Effector CD8-positive, alpha-beta T cell (primary cell): Measurements from ENCODE around the gene OR2A42.
"Not testable (repeated sequence)": the region's sequence is repeated elsewhere in the genome, so short reads cannot be mapped to it uniquely, and the experiment has no call there.

Source experiments
- DNase-seq: peaks from one replicate; lab custom pipeline; 2025; lab: John Stamatoyannopoulos, UW
- total RNA-seq, 4 experiments: gene quantifications; one replicate each; lab custom pipeline; 2026; lab: John Stamatoyannopoulos, UW

The OR2A42 gene, protein sequence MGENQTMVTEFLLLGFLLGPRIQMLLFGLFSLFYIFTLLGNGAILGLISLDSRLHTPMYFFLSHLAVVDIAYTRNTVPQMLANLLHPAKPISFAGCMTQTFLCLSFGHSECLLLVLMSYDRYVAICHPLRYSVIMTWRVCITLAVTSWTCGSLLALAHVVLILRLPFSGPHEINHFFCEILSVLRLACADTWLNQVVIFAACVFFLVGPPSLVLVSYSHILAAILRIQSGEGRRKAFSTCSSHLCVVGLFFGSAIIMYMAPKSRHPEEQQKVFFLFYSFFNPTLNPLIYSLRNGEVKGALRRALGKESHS
- 0 to 0.24 (median 0) reads per million in 4 experiments for total RNA-seq

DNA sequence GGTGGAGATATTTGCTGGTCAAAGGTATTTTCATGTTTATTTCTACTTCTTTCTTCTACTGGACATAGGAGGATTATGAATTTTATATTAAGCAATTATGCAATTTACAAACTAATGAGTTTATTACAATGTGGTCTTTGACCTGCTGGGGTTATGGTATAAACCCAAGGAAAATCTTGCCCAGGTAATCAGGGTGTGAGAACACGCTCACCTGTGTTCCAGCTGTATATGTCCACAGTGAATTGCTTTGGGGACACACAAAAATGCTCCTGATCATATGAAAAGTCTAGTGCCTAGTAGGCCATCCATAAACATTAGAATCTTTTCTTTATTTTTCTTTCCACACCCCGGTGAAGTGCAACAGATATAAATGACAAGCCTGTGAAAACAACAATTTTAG is at the start of gene OR2A42:
TSS of gene OR2A42 (minus strand) at position 241 of the 400 bp plus-strand sequence. CDS start 6,762 bp downstream, outside the sequence.
- DNase-seq = not testable (repeated sequence)

DNA sequence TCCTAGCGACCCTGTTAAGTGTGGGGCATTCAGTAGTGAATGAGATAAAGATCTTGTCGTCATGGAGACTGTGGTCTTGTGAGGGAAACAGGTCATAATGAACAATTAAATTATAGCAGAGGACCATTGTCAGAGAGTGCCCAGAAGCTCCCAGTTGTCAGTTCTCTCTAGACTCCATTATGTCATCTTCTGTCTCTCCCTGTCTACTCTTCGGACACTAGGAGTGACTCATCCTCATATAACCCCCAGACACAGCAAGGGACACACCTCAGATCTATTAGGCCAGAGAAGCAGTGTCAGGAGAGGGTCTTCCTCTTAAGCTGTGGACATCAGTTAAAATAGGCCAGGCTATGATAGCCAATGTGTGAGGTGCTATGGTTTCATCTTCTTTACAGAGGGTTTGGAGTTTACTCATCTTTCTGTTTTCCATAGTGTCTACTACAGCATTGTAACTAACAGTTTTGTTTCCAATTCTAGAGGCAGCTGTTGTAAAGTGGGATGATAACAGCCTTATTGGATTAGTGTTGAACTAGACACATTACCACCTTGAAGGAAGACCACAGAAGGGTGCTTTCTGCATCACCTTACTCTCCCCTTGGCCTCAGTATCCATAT is 47.9 kb upstream of the OR2A42 start:
- DNase-seq = not testable (repeated sequence)

DNA sequence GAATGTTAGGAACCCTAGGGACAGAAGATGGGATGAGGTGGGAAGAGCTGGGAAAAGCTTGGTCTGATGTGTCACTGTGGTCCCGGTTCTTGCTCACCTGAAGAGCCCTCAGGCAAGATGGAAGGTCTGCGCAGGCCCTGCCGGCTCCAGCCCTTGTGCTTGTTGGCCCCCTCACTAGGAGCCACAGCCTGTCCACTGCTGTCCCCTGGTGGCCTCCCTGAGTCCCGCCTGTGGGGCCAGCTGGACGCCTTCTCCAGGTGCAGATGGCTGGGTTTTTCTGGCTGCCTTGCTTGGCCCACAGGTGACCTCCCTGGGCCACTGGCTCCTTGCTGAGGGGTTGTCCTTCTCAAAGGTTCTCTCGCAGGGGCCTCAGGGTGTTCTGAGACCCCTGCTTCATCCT is 44.3 kb upstream of the OR2A42 start:
- DNase-seq = not testable (repeated sequence)

DNA sequence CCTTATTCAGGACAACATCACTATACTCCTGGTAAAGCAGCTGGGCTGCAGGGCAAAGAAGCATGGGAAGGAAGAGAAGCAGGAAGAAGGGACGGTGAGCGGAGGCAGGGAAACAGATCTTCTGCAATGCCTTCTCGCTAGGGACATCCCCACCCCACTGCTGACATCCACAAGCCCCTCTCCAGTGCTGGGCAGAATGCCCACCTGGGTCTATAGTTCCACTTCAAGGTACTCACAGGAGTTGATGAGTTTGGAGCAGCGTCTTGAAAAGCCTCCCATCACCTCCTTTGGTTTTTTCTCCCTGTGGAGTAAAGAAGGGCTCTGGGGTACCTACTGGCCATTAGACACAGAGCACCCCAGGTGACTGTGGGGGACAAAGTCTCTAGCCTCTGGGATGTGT is 43.1 kb upstream of the OR2A42 start:
- DNase-seq = not testable (repeated sequence)

DNA sequence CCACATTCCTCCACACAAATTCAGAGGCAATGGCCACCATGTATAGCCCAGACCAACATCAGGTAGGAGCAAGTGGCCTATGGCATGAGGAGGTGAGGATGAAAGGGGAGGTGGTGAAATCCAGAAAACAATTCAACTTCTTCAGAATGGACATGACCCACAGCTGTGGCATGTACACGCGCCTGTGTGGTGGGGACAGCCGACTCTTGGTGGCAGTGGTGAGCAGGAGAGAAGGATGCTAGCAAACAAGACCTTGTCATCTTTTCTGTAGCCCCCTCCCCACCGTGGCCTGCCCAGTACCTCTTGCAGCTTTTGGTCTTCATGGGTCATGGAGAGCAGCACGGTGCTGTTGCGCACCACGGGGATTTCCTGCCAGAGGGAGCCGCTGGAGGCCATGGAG is 42.6 kb upstream of the OR2A42 start:
- DNase-seq = not testable (repeated sequence)

DNA sequence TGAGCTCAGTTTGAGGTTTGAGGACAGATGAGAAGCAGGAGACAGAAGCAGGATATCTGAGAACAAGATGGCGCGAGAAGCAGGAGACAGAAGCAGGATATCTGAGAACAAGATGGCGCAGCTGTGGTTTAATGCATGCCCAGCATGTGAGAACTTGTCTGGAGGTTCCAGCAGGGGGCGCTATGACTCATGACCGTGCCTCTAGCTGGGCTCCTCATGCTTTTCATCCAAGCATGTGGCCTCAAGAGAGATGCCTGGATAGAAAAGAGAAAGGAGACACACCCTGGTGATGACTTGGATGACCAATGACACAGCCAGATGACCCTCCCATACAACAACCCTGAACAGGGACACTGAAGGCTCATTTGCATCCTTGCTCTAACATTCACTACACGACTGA is 40.6 kb upstream of the OR2A42 start:
- DNase-seq = not testable (repeated sequence)

DNA sequence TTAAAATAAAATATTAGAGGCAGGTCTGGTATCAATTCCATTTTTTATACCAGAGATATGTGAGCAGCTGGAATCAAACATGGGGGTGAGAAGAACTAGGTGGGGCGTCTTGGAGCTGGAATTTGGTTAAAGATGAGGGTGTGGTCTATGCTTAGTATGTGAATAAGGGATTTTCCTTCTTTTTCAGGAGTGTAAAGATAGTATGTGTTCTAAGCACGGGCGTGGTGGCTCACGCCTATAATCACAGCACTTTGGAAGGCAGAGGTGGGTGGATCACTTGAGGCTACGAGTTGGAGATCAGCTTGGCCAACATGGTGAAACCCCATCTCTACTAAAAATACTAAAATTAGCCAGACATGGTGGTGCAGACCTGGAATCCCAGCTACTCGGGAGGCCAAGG is 35.9 kb upstream of the OR2A42 start:
- not testable (repeated sequence) for DNase-seq

DNA sequence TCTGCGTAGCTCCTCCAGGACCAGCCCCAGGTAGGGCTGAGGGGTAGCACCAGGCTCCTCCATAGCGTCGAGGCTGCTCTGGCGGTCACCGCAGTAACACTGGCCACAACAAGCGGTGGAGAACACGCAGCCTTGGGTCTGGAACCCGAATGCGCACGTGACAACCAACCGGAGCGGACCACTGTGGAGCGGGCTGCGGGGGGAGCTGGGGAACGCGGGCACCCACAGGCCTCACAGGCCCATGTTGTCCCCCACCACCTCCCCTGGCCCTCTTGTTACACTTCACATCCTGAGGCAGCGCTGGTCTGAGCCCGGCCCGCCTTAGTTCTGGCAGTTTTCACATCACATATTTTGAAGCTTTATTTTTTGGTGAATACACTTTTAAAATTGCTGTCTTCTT is 29.8 kb upstream of the OR2A42 start, which contains the start of gene CTAGE8:
TSS of gene CTAGE8 (minus strand) at position 101 of the 400 bp plus-strand sequence. CDS start at position 63, 38 bp downstream.
- not testable (repeated sequence) for DNase-seq

DNA sequence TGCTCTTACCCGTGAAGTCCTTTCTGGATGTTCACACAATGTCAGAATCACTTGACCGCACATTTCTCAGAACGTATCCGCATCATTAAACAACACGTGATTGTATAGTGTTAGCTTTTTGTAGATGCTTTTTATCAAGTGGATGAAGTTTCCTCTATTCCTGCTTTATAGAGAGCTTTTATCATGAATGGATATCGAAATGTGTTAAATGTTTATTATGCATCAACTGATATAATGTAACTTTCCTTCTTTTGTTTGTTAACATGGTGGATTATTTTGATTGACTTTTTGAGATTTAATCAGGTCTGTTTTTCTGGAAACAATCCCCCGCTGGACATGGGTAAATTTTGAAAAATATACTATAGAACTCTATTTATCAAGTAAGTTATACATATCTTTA is 25.3 kb upstream of the OR2A42 start, which contains the start of gene OR2A7:
TSS of gene OR2A7 (minus strand) at position 101 of the 400 bp plus-strand sequence. CDS start 5,164 bp downstream, outside the sequence.
- DNase-seq = not testable (repeated sequence)

DNA sequence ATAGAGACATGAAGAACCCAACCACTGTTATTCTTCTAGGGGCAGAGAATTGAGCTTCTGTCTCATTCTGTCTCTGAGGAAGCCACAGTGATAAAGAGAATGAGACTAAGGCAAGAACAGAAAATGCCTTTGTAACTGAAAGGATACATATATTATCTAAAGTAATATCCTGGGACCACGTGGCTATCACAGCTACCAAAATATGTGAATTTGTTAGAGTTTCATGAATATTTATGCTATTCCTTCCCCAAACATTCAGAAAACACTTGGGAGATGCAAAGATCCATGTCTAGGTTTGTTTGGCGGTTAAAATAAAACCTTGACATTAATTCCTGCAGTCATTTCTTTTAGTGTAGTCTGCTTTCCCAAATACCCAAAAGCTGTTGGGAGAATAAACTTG is 22.7 kb upstream of the OR2A42 start:
- DNase-seq = not testable (repeated sequence)

DNA sequence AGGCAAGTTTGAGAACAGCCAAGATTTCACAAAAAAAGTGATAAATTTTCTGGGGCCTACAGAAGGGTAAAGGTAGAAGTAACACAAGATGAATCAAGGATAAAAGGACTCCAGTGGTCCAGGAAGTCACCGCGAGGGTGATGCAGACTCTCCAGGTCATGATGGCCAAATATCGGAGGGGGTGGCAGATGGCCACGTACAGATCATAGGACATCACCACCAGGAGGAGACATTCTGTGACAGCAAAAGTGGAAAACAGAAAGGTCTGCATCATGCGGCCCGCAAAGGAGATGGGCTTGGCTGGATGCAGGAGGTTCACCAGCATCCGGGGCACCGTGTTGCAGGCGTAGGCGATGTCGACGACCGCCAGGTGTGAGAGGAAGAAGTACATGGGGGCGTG is 19.7 kb upstream of the OR2A42 start:
- DNase-seq = not testable (repeated sequence)

DNA sequence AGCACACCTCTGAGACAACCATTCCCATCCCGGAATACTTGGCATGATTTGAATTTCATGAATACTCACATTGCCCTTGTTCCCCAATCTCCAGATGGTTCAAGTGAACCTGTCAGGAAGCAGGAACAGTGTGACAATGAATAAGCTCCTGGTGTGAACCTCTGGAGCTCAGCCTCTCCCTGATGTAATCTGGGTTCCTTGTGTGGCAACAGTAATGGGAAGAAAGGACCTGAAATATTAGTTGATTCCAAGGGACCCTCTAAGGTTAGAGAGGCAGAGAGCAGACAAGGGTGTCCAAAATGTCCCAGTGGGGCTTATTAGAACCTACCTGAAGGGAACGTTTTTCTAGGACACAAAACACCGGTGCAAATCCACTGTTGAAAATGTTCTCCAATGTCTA is 16.7 kb upstream of the OR2A42 start:
- no peak for DNase-seq

DNA sequence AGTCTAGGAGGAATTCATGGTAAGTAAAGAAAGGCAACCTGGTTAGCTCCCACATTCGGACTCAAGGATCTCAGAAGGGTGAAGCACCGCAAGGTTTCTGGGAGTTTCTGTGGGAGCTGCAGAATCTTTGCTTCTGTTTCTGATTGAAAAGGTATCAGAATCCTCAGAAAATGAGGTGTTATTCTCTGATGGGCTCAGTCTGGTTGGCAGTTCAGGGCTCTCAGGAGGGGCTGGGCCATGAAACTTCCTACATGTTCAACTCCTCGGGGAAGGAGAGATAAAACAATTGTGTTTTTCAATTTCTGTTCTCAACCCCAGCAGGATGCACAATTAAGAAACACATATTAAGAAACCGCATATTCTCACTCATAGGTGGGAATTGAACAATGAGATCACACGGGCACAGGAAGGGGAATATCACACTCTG is 16.1 kb upstream of the OR2A42 start:
- no peak for DNase-seq

DNA sequence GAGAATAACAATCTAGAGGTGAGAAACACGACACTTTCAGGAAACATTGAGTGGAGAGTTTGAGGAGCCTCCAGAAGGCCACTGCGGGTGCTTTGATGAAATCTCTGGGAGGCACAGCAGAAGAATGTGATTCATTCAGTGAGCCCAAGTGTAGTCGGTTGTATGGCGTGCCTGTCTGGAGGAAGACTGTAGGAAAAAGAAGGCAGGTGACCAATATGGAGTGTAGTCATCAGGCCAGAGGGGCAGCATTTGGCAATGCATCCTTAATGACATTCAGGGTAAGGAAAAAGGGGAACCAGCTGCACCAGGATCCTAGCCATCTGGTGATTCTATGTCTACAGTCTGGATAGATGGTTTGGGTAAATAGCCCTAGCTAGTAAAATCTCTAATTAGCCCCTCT is 12.9 kb upstream of the OR2A42 start:
- not testable (repeated sequence) for DNase-seq

DNA sequence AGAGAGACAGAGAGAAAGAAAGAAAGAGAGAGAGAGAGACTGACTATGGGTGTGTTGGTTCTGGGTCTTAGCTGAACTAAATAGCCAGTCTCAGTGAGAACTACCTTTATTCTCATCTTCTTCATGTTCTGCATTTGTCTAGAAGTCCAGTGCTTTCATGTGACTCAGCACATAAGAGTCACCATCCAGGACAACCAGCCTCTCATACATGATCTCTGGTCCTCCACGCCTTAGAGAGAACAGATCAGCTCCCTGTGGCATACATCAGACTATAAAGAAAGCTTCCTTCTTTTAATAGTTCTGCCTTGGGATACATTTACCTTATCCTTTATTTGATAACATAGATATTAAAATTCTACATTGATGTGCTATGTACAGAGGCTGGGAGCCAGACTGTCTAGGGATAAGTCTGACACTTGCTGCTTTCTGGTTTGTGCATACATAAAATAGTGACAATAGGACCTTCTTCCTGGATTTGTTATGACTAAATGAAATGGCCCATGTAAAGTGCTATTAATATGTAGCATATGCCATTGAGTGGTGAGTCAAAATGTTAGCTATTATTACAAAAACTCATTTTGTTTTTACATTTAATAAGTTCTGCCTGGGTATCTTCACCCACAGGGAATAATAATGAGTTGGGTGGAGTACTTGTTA is 8.4 kb upstream of the OR2A42 start:
- not testable (repeated sequence) for DNase-seq

DNA sequence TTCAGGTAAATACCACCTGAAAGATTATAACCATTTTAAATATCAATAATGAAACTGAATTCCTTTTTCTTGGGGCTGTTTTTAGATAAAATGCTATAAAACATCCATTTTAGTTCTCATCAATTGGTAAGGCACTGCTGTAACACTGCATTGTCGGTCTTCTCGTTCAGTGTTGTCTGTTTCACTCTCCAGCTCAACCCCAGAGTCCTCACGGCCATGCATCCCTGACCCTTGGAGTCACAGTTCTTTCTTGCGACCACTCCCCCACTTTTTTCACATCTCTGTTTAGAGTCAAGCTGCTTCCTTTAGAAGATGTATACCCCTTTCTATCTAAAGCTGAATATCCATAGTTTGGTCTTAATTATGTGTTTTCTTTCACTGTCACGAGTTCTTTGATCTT is 7.6 kb upstream of the OR2A42 start:
- not testable (repeated sequence) for DNase-seq

DNA sequence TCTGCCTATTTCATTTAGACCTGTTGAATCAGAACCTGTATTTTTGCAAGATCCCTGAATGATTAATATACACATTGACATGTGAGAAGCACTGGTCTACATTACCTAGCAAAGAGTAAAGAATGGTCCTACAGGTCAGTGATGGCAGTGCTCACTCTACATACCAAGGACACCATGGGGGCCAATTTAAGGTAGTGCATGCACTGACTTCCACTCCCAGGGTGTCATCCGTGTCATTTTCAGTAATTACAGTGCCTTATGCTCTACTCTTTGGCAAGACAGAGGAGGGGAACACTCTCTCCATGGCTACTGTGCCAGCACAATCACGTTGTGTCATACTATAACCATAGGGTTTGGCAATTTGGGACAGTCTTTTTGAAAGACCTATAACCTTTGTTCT is 6.0 kb upstream of the OR2A42 start:
- DNase-seq = not testable (repeated sequence)

DNA sequence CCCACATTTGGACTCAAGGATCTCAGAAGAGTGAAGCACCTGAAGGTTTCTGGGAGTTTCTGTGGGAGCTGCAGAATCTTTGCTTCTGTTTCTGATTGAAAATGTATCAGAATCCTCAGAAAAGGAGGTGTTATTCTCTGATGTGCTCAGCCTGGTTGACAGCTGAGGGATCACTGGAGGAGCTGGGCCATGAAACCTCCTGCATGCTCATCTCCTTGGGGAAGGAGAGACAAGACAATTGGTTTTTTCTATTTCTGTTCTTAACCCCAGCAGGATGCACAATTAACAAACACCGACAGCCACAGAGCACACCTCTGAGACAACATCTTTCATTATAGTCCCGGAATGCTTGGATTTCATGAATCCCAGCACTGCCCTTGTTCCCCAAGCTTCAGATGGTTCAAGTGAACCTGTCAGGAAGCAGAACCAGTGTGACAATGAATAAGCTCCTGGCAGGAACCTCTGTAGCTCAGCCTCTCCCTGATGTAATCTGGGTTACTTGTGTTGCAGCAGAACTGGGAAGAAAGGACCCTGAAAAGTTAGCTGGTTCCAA is 799 bp downstream of the OR2A42 start:
- not testable (repeated sequence) for DNase-seq

DNA sequence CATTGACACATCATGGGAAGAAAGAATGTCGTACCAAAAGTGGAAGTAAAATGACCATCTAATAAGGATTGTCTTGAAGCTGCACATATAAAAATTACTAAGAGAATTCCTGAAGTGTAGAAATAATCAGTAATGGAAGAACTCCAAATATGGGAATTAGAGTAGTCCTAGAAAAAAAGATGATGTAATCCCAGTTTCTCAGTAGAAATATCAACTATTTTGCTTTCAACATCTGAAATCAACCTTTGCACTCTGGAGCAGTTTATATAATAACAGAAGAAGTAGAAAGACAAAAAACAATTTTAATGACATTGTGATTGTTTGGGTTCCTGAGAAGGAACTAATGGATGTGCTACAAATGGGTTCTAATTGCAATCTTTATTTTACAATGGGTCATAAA is 6.4 kb downstream of the OR2A42 start:
- DNase-seq = not testable (repeated sequence)

DNA sequence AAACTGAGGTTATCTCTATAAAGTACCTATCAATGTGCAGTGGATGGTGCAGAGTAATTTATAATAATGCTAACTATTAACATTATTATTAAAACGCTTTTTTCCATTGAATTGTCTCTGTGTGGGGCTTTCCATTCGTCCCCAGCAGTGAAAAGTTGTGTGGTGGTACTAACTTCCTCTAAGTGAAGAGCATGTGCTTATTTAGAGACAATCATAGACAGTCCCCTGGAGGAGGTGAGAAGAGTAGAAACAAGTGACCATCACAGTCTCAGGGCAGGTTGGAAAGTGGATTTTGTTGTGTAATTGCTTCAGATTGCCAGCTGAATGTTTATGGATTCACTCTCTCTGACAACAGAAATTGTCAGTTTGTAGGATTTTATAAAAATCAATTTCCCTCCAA is 8.4 kb downstream of the OR2A42 start:
- DNase-seq = not testable (repeated sequence)

DNA sequence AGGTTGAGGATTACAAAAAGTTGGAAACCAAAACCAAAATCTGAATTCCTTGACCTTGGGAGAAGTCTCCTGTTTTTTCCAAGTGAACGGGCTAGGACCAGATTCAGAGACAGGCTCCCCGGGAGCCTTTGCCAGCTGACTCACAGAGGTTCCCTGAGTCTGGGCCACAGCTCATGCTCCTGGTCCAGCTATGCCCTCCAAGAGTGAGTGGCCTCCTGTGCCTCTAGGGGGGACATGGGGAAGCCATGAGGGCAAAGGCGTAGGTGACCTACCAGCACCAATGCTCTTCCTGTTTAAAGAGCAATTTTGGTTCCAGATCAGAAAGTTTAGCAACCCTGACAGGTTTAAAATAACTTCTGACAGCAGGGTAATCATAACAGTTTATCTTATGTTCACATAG is 10.6 kb downstream of the OR2A42 start:
- not testable (repeated sequence) for DNase-seq

DNA sequence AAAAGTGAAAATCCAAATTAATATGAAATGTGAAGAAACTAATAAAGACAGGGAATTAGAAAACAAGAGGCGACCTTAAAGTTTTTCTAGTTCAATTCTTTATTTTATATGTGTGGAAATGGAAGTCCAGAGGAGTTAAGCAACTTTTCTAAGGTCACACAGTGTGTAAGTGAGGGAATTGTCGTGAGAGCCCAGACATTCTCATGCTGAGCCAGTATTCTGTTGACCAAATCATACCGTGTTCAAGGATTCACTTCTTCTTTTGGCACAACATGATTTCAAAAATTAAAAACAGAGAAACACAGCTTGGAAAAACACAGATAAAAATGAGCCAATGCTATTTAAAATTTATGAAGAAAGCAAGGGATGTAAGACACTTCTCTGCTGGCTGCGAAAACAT is 12.5 kb downstream of the OR2A42 start:
- not testable (repeated sequence) for DNase-seq
